H1 (cell line): ENCODE results near the gene WDR48. TPM values are rescaled to one million over a fixed set of nuclear protein-coding genes. Genes with fewer than 3 reads are reported as not detected.

Source experiments
- CTCF ChIA-PET: fragments of 300-600 bp; sonication (Branson Sonifier 250); formaldehyde crosslinking; loops from one replicate; lab custom pipeline; 2021; ENCODE audit not compliant: partially characterized antibody; lab: Charles Lee
- POLR2A ChIA-PET: fragments of 300-600 bp; sonication (Branson Sonifier 250); formaldehyde crosslinking; loops from one replicate; lab custom pipeline; 2021; ENCODE audit warnings: inconsistent platforms; ENCODE audit not compliant: partially characterized antibody; lab: Charles Lee
- DNase-seq, 2 experiments: peaks; one replicate each; pipeline versions ENCODE4 v3.0.0 to v3.0.0-alpha.2; 2010 to 2022; ENCODE audit warnings: low spot score in 2 of 2, low read depth in 1 of 2, mixed read lengths in 1 of 2
- FAIRE-seq: peaks from 2 replicates; lab custom pipeline; 2011; peaks lifted over from hg19 to GRCh38; lab: Jason Lieb, UNC
- H2AFZ ChIP-seq: 2 replicates; pipeline ENCODE4 v1.8.1; 2012; ENCODE audit warnings: low read length, inconsistent platforms
- H2AK5ac ChIP-seq: 2 replicates; pipeline ENCODE4 v1.6.1; 2013; ENCODE audit warnings: low read depth, low read length
- H2BK120ac ChIP-seq: replicated peaks from 2 replicates; pipeline ENCODE3; 2013; ENCODE audit warnings: low read depth, low read length, inconsistent platforms
- H2BK12ac ChIP-seq: 2 replicates; pipeline ENCODE4 v1.6.1; 2013; ENCODE audit warnings: low read depth, low read length
- H2BK15ac ChIP-seq: 2 replicates; pipeline ENCODE4 v1.6.1; 2013; ENCODE audit warnings: low read length
- H2BK20ac ChIP-seq: 2 replicates; pipeline ENCODE4 v1.6.1; 2013; ENCODE audit warnings: low read length
- H2BK5ac ChIP-seq: 2 replicates; pipeline ENCODE4 v1.6.1; 2013; ENCODE audit warnings: low read depth, low read length
- H3K14ac ChIP-seq: 2 replicates; pipeline ENCODE4 v1.6.1; 2013; ENCODE audit warnings: inconsistent platforms; ENCODE audit not compliant: insufficient read length
- H3K18ac ChIP-seq: 2 replicates; pipeline ENCODE4 v1.6.1; 2013; ENCODE audit warnings: low read length; ENCODE audit errors: extremely low read depth
- H3K23ac ChIP-seq: 2 replicates; pipeline ENCODE4 v1.6.1; 2013; ENCODE audit warnings: inconsistent platforms; ENCODE audit not compliant: insufficient read length
- H3K23me2 ChIP-seq: 2 replicates; pipeline ENCODE4 v1.6.1; 2013; ENCODE audit warnings: low read depth, low read length
- H3K27ac ChIP-seq: 2 replicates; pipeline ENCODE4 v1.6.1; 2011; ENCODE audit warnings: low read depth, low read length, inconsistent platforms
- H3K27me3 ChIP-seq, 4 experiments: replicated peaks in 1 of 4; 1 replicate in 1 of 4; 2 replicates in 3 of 4; pipeline versions ENCODE4 v1.6.1 to v1.8.1; 2011 to 2013; ENCODE audit warnings: low read length in 3 of 4, mild to moderate bottlenecking in 3 of 4, inconsistent platforms in 2 of 4, mixed read lengths in 2 of 4, moderate library complexity in 1 of 4; ENCODE audit not compliant: control insufficient read depth in 3 of 4, insufficient read depth in 3 of 4; ENCODE audit errors: extremely low read depth in 1 of 4
- H3K36me3 ChIP-seq, 4 experiments: 2 replicates each; pipeline versions ENCODE4 v1.6.1 to v1.8.1; 2011 to 2013; ENCODE audit warnings: mild to moderate bottlenecking in 4 of 4, low read length in 3 of 4, moderate library complexity in 2 of 4, control low read depth in 1 of 4, inconsistent platforms in 1 of 4; ENCODE audit not compliant: insufficient read depth in 4 of 4, control insufficient read depth in 2 of 4
- H3K4ac ChIP-seq: replicated peaks from 2 replicates; pipeline ENCODE3; 2013; ENCODE audit warnings: low read length, low read depth, mixed read lengths, inconsistent platforms; ENCODE audit not compliant: insufficient read length
- H3K4me1 ChIP-seq, 4 experiments: replicated peaks in 1 of 4; 1 replicate in 1 of 4; 2 replicates in 3 of 4; pipeline versions ENCODE4 v1.6.1 to v1.8.1; 2011 to 2013; ENCODE audit warnings: low read length in 3 of 4, inconsistent platforms in 2 of 4, mixed read lengths in 1 of 4; ENCODE audit not compliant: insufficient read depth in 4 of 4, control insufficient read depth in 3 of 4
- H3K4me2 ChIP-seq, 2 experiments: 2 replicates each; pipeline versions ENCODE4 v1.6.1 to v1.8.1; 2011 to 2013; ENCODE audit warnings: low read depth in 2 of 2, low read length in 2 of 2, control low read depth in 1 of 2, inconsistent platforms in 1 of 2, mild to moderate bottlenecking in 1 of 2; ENCODE audit not compliant: insufficient read depth in 1 of 2
- H3K4me3 ChIP-seq, 4 experiments: fragments of 200-600, 300-600 bp in 1 of 4; sonication (generic), shearing (Covaris generic), sonication (Bioruptor Twin) in 1 of 4; 2 replicates each; pipeline versions ENCODE4 v1.5.1 to v1.8.1; 2011 to 2016; ENCODE audit warnings: low read length in 4 of 4, low read depth in 3 of 4, control low read depth in 2 of 4, inconsistent platforms in 2 of 4, mild to moderate bottlenecking in 2 of 4, mixed read lengths in 1 of 4, moderate library complexity in 1 of 4; ENCODE audit not compliant: insufficient read depth in 2 of 4; ENCODE audit errors: extremely low read depth in 1 of 4
- H3K56ac ChIP-seq: replicated peaks from 2 replicates; pipeline ENCODE3; 2013; ENCODE audit warnings: low read depth, mild to moderate bottlenecking, mixed read lengths, low read length, inconsistent platforms; ENCODE audit not compliant: insufficient read length
- H3K79me1 ChIP-seq: 2 replicates; pipeline ENCODE4 v1.6.1; 2013; ENCODE audit warnings: low read depth, low read length, control low read depth
- H3K79me2 ChIP-seq, 2 experiments: 2 replicates each; pipeline versions ENCODE4 v1.6.1 to v1.8.1; 2012 to 2013; ENCODE audit warnings: low read length in 2 of 2, mild to moderate bottlenecking in 2 of 2, inconsistent platforms in 1 of 2; ENCODE audit not compliant: insufficient read depth in 2 of 2, control insufficient read depth in 1 of 2
- H3K9ac ChIP-seq, 4 experiments: replicated peaks in 1 of 4; 1 replicate in 1 of 4; 2 replicates in 3 of 4; pipeline versions ENCODE4 v1.6.1 to v1.8.1; 2011 to 2013; ENCODE audit warnings: low read depth in 3 of 4, low read length in 3 of 4, control low read depth in 2 of 4, mild to moderate bottlenecking in 2 of 4, moderate library complexity in 2 of 4, inconsistent platforms in 1 of 4; ENCODE audit errors: extremely low read depth in 1 of 4
- H3K9me3 ChIP-seq, 2 experiments: 2 replicates each; pipeline versions ENCODE4 v1.6.1 to v1.8.1; 2012 to 2013; ENCODE audit warnings: mild to moderate bottlenecking in 2 of 2, moderate library complexity in 2 of 2, control low read depth in 1 of 2, inconsistent platforms in 1 of 2, low read depth in 1 of 2, low read length in 1 of 2, mixed read lengths in 1 of 2; ENCODE audit not compliant: insufficient read depth in 2 of 2
- H4K20me1 ChIP-seq, 2 experiments: replicated peaks in 1 of 2; 2 replicates each; pipeline versions ENCODE3 to v1.8.1; 2011 to 2013; ENCODE audit warnings: inconsistent platforms in 2 of 2, low read length in 2 of 2, mild to moderate bottlenecking in 1 of 2; ENCODE audit not compliant: insufficient read depth in 2 of 2, control insufficient read depth in 1 of 2
- H4K5ac ChIP-seq: 2 replicates; pipeline ENCODE4 v1.6.1; 2013; ENCODE audit warnings: low read length, low read depth, mixed read lengths, inconsistent platforms; ENCODE audit not compliant: insufficient read length
- H4K8ac ChIP-seq: 2 replicates; pipeline ENCODE4 v1.8.0; 2013; ENCODE audit warnings: mild to moderate bottlenecking, moderate library complexity, low read length, inconsistent platforms; ENCODE audit not compliant: insufficient read depth; ENCODE audit errors: extremely low read depth
- H4K91ac ChIP-seq: replicated peaks from 2 replicates; pipeline ENCODE3; 2013; ENCODE audit warnings: low read length, mixed read lengths, inconsistent platforms; ENCODE audit not compliant: insufficient read length
- ATF3 ChIP-seq: IDR thresholded peaks from 2 replicates; pipeline ENCODE4 v1.6.1; 2011; ENCODE audit warnings: low read depth, mild to moderate bottlenecking, low read length; ENCODE audit not compliant: insufficient read depth
- CBX8 ChIP-seq: fragments of 300-800, 300-1000 bp; sonication (generic); IDR thresholded peaks from 2 replicates; pipeline ENCODE4 v1.7.1; 2016; ENCODE audit warnings: low read depth, low read length, borderline replicate concordance
- CREB1 ChIP-seq: IDR thresholded peaks from 2 replicates; pipeline ENCODE4 v1.6.1; 2012; ENCODE audit warnings: inconsistent platforms
- CTBP2 ChIP-seq: IDR thresholded peaks from 2 replicates; pipeline ENCODE4 v1.7.0; 2011; ENCODE audit warnings: borderline replicate concordance, mild to moderate bottlenecking, moderate library complexity, mixed read lengths, low read length; ENCODE audit not compliant: insufficient read depth, insufficient read length
- CTCF ChIP-seq, 3 experiments: IDR thresholded peaks; 1 replicate in 2 of 3; 2 replicates in 1 of 3; pipeline versions ENCODE4 v1.5.1 to v1.6.1; 2011; ENCODE audit warnings: low read length in 3 of 3, mild to moderate bottlenecking in 3 of 3, inconsistent platforms in 2 of 3, low read depth in 1 of 3, moderate library complexity in 1 of 3; ENCODE audit not compliant: insufficient read depth in 1 of 3; ENCODE audit errors: control extremely low read depth in 1 of 3
- EGR1 ChIP-seq: IDR thresholded peaks from 2 replicates; pipeline ENCODE4 v1.6.1; 2011; ENCODE audit warnings: low read depth, low read length, borderline replicate concordance
- GTF2F1 ChIP-seq: IDR thresholded peaks from 2 replicates; pipeline ENCODE4 v1.6.1; 2012; ENCODE audit warnings: low read depth, low read length, improper control_type of control experiment, borderline replicate concordance
- HDAC2 ChIP-seq, 2 experiments: fragments of 300-600 bp in 1 of 2; sonication (generic) in 1 of 2; IDR thresholded peaks; 2 replicates each; pipeline ENCODE4 v1.6.1; 2011 to 2012; ENCODE audit warnings: low read depth in 2 of 2, low read length in 2 of 2, mild to moderate bottlenecking in 2 of 2, moderate library complexity in 2 of 2, borderline replicate concordance in 1 of 2, inconsistent platforms in 1 of 2
- NRF1 ChIP-seq: IDR thresholded peaks from 2 replicates; pipeline ENCODE4 v1.6.1; 2011; ENCODE audit warnings: mild to moderate bottlenecking, low read depth, low read length, improper control_type of control experiment
- SIRT6 ChIP-seq: IDR thresholded peaks from one replicate; pipeline ENCODE4 v1.7.1; 2012; ENCODE audit warnings: low read length, inconsistent platforms
- SP4 ChIP-seq: IDR thresholded peaks from 2 replicates; pipeline ENCODE4 v1.6.1; 2012; ENCODE audit warnings: low read length, inconsistent platforms
- WGBS, 2 experiments: shearing (Covaris generic) in 1 of 2; methylation state at CpG; one replicate each; pipeline versions ENCODE4 v1.1.6 to v1.1.7; 2013 to 2015; ENCODE audit warnings: low lambda C conversion rate in 2 of 2, mixed read lengths in 2 of 2, inconsistent platforms in 1 of 2, low coverage in 1 of 2, missing lambda C conversion rate in 1 of 2; ENCODE audit not compliant: insufficient replicate concordance in 2 of 2, insufficient coverage in 1 of 2, insufficient read length in 1 of 2; ENCODE audit errors: extremely low coverage in 1 of 2, missing lambda C conversion rate in 1 of 2; 5-methylcytosine and 5-hydroxymethylcytosine counted together
- polyA plus RNA-seq, 7 experiments: library from polyadenylated mRNA; depleted of rRNA in 3 of 7; stranded (reverse) in 5 of 7; unstranded in 2 of 7; fragments of >200 nt in 5 of 7; fragments of 200-250 nt in 2 of 7; gene quantifications; 1 replicate in 5 of 7; 2 replicates in 1 of 7; 4 replicates in 1 of 7; pipeline versions ENCODE4 v1.2.1 to v1.2.3, GENCODE V29; 2011 to 2013; ENCODE audit warnings: missing spikeins in 2 of 7, mixed read lengths in 2 of 7
- total RNA-seq: library from RNA; stranded (reverse); fragmentation: NEBNext Ultra II Directional; extraction: Animal tissue kit (Norgen Biotek cat#: 25700); gene quantifications from 2 replicates; pipeline ENCODE4 v1.2.1, GENCODE V29; 2021

WDR48 gene
- total and polyA plus RNA-seq, 2 of the 8 experiments (the other 6 are each of a cell fraction or from before 2014, with no cell fraction given) = 21.2 to 54.1 TPM

GRCh38 chr3:39130026-39130425 is 78.2 kb downstream of the WDR48 start:
- no peak for FAIRE-seq
- H2BK120ac ChIP-seq = no peak overlapping the region
- no peak overlapping the region for H2BK5ac ChIP-seq
- no peaks in the 10 kb centered on the region for H3K27me3 ChIP-seq
- no peaks in the 10 kb centered on the region for H3K23me2 ChIP-seq
- no peak overlapping the region for H2BK12ac ChIP-seq
- H3K27ac ChIP-seq = no peak overlapping the region
- no peak overlapping the region for H3K4ac ChIP-seq
- H3K79me2 ChIP-seq = no peaks in the 10 kb centered on the region
- no peak overlapping the region for H3K23ac ChIP-seq
- H3K36me3 ChIP-seq = no peaks in the 10 kb centered on the region
- H3K4me3 ChIP-seq = no peak overlapping the region
- no peak overlapping the region for H2AFZ ChIP-seq
- H3K14ac ChIP-seq = no peak overlapping the region
- no peaks in the 10 kb centered on the region for H3K79me1 ChIP-seq
- 86% methylated on average over 6 of the region's 6 CpGs; no CpG with 5 or more reads in 1 of the 2 experiments for WGBS, 2 experiments
- no peak overlapping the region for H3K4me2 ChIP-seq
- ChIA-PET CTCF (interaction anchor here (1.0 to 20.0 kb wide), 4 partner anchors 14 to 162 kb away, joined by 3 to 496 read pairs (median 239); partner anchors contain the start of genes CX3CR1 and XIRP1), POLR2A (interaction anchor here (0.7 to 1.5 kb wide), 2 partner anchors 23 to 276 kb away, joined by 3 read pairs; partner anchors contain the start of genes GORASP1 and TTC21A)
- no peak overlapping the region for H2BK15ac ChIP-seq
- no peak overlapping the region for H2AK5ac ChIP-seq
- H3K9ac ChIP-seq = no peak overlapping the region
- H4K20me1 ChIP-seq = no peaks in the 10 kb centered on the region
- 0 out of 7 replicates have a peak, but pooled peaks cover 0 to 3% (median 0%) of the 10 kb centered on the region in 4 experiments for H3K4me1 ChIP-seq
- H2BK20ac ChIP-seq = no peak overlapping the region
- no peak overlapping the region for H4K8ac ChIP-seq
- H3K18ac ChIP-seq = no peak overlapping the region
- H4K5ac ChIP-seq = no peak overlapping the region
- no peak overlapping the region for H4K91ac ChIP-seq
- no peak overlapping the region for H3K56ac ChIP-seq
- no peak for DNase-seq
- H3K9me3 ChIP-seq = no peaks in the 10 kb centered on the region
- TF ChIP-seq CTBP2 (no peak), SIRT6 (no peak), HDAC2 (IDR thresholded peaks at IDR 0.05; ENCODE audit: borderline replicate concordance in 1 of 2, low read depth in 2 of 2, low read length in 2 of 2) (no peak), ATF3 (no peak), NRF1 (no peak), CTCF (IDR thresholded peaks at IDR 0.05; ENCODE audit: control extremely low read depth in 1 of 3, insufficient read depth in 1 of 3, low read depth in 1 of 3, low read length in 3 of 3) (no peak), GTF2F1 (no peak), SP4 (no peak), CREB1 (no peak), EGR1 (no peak), CBX8 (no peak)
